Measurements from ENCODE around the gene SDCCAG8. TPM values are rescaled to one million over a fixed set of nuclear protein-coding genes. Genes with fewer than 3 reads are reported as not detected.
A peak's percentile ranks its signal among the peaks of the same experiment; 100 is the strongest.

SDCCAG8 gene
- total RNA-seq, 1 donor from 2014 or later = 110 TPM

DNA sequence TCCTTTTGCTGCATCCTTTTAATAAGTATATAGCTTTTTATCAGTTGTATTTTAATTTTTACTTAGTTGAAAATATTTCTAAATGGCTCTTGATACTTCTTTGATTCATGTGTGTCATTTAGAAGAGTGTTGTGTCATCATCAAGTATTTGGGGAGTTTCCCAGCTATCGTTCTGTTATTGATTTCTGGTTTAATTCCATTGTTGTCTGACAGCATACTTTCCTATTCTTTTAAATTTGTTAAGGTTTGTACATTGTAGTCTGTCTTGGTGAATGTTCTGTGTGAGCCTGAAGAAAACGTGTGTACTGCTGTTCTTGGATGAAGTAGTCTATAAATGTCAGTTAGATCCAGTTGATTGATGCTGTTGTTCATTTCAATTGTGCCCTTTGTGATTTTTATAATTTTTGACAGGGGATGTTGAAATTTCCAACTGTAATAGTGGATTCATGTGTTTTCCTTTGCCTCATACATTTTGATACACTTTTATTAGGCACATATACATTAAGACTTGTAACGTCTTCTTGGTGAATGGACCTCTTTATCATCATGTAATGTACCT is 24.8 kb downstream of the SDCCAG8 start:
- FAIRE-seq = no peak

GRCh38 chr1:243281672-243282071 is 25.8 kb downstream of the SDCCAG8 start:
- FAIRE-seq (no peak), DNase-seq (ENCODE audit: low spot score in 2 of 2) (no peak)

More for the DNA sequence above, 24.8 kb downstream of the SDCCAG8 start:
- DNase-seq (ENCODE audit: low spot score in 2 of 2) = no peak

GRCh38 chr1:243286409-243287122 is 30.7 kb downstream of the SDCCAG8 start:
- FAIRE-seq = no peak

DNA sequence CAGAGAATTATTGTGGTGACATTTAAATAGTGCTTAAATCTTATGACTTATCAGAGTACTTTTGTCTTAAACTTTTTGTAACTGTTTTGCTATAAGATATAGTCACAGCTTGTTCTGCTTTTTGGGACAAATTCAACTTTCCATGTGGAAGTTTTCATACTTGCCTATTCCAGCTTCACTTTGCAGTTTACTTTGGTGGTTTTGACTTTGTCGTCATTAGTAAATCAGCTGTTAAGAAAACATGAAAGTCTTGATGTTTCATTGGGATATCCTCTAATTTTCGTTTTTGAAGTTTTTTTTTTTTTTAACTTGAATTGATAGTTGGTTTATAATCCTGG is 31.3 kb downstream of the SDCCAG8 start:
- no peak for FAIRE-seq

More at GRCh38 chr1:243286409-243287122, 30.7 kb downstream of the SDCCAG8 start:
- DNase-seq (ENCODE audit: low spot score in 2 of 2) = no peak

DNA sequence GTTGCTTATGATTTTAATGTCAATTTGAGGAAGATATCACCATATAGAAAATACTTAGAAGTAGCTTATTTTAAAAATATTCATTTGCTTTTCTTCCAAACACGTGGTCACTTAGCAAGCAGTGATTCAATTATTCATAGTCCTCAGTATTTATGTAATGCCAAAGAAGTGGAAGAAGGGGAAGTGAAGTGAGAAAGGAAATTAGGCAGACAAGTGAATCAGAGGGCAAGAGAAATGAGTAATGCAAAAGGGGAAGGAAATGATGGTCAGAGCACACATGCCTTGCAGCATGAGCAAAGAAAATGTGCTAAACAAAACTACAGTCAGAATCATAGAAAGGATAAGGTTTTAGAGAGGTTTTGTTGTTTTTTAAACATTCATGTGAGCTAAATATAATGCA is 31.8 kb downstream of the SDCCAG8 start:
- DNase-seq (ENCODE audit: low spot score in 2 of 2) (no peak), FAIRE-seq (peak; percentile 10)

More for the DNA sequence above, 31.3 kb downstream of the SDCCAG8 start:
- no peak for DNase-seq (ENCODE audit: low spot score in 2 of 2)

- no peak for DNase-seq (ENCODE audit: low spot score in 2 of 2)
- FAIRE-seq = no peak
Measured at GRCh38 chr1:243288062-243288461, 32.2 kb downstream of the SDCCAG8 start.

DNA sequence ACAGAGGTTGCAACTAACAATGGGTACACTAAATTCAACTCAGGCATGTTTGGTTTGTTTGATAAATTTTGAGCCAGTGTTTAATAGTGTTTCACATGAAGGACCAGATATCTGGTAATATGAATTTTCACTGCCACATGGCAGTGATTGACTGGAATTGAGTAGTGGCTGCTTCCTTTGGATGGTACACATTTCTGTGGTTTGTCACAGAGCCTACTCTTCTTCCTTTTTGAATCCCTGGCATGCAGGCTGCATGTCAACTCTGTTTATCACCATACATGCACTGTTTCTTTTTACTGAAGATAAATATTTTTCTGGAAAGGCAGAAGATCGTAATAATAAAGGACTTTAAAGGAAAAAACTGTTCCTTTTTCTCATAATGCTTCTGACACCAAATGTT is 35.5 kb downstream of the SDCCAG8 start:
- no peak for DNase-seq (ENCODE audit: low spot score in 2 of 2)
- FAIRE-seq = no peak

DNA sequence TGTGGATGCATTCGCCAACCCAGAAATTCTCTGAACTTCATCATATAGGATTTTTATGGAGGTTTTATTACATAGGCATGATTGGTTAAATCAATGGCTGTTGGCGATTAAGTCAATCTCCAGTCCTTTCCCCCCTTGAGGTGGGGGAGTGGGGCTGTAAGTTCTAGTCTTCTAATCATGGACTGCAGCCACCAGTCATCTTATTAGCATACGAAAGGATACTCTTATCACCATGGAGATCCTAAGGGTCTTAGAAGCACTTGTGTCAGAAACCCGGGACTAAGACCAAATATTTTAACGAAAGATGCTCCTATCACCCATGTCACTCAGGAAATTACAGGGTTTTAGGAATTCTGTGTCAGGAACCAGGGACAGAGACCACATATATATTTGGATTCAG is 36.3 kb downstream of the SDCCAG8 start:
- FAIRE-seq (no peak), DNase-seq (ENCODE audit: low spot score in 2 of 2) (no peak)

DNA sequence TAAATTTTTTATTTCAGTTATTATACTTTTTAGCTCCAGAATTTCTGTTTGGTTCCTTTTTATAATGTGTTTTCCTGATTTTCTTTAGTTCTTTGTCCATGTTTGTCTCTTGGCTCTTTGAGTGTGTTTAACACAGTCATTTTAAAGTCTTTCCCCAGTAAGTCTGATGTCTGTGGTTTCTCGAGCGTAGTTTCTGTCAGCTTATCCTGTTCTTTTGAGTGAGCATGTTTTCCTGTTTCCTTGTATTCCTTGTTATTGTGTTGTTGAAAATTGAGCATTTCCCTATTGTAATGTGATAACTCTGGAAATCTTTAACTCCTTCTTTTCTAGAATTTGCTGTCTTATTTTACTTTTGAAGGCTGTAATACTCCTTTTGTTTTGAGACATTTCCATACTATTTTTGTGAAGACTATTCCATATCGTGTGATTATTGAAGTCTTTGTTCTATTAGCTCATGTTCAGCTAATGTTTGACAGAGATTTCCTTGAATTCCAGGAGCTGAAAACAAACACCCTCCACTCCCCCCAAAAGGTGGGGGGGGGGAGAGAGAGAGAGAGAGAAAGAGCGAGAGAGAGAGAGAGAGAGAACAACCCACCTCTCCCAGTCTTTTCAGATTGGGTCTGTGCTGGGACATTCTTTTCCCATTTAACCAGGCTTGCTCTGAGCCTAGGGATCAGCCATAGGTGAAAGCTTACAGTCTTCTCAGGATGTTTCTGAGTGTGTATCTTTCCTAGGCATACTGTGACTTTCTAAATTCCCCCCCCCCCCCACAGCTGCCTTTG is 38.3 kb downstream of the SDCCAG8 start:
- no peak for FAIRE-seq
- no peak for DNase-seq (ENCODE audit: low spot score in 2 of 2)

GRCh38 chr1:243294723-243295121 is 38.9 kb downstream of the SDCCAG8 start:
- FAIRE-seq (no peak), DNase-seq (ENCODE audit: low spot score in 2 of 2) (no peak)

DNA sequence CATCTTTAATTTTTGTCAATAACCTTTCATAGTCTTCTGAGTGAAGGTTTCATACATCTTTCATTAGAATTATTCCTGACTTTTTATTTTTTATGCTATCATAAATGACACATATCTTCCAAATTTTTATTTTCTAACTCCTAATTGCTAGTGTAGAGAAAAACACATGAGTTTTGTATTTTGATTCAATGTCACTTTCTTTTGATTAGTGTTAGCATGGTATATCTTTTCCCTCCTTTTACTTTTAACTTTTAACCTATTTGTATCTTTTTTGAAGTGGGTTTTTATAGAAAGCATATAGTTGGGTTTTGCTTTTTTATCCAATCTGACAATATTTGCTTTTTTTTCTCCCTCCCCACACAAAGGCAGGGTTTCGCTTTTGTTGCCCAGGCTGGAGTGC is 43.2 kb downstream of the SDCCAG8 start:
- DNase-seq (ENCODE audit: low spot score in 2 of 2) = no peak
- peak; percentile 21 for FAIRE-seq

GRCh38 chr1:243301059-243301458 is 45.2 kb downstream of the SDCCAG8 start:
- no peak for FAIRE-seq
- DNase-seq (ENCODE audit: low spot score in 2 of 2) = no peak

DNA sequence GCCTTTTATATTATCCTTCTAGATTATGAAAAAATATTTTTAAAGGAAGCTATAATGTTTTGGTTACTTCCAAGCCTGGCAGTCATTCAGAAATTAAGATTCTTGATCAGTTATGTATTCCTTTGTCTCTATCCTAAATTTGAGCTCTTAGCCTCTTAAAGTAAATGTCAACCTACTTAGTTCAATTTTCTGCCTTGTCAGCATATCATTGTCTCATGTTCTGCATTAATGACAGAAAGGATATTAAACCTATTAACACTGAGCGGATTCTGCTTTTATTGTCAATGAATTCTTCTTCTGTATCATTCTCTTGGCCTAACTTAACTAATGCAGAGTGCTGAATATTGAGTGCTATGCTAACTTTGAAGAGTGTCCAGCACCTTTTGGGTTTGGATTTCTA is 56.0 kb downstream of the SDCCAG8 start:
- DNase-seq (ENCODE audit: low spot score in 2 of 2) = no peak

DNA sequence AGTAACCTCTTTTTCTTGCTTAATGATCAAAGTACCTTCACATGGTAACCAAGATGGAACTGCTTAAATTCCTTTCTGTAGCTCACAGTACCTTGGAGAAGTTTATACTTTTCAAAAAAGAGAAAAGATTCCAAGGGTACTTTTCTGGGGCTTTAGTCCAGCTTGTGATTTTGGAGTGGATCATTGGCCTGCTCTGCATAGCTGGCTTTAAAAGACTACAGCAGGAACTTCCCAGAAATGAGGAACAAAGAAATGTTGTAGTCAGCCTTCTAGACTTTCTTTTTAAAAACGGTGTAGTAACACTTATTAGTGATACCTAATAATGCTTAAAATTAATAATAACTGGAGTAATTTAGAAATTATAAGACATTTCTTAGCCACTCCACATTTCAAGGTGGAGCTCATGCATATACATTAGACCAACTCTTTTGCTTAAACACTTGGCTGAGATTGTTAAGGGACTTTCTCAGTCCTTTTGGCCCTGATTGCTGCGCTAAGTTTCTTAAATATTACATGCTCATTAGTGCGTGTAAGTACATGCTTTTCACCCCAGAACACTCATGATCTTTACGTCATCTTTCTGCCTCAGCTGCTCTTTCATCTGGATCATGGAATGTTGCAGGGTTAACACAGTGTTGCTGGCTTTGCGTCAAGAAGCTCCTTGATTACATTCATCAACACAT is 57.3 kb downstream of the SDCCAG8 start:
- DNase-seq (ENCODE audit: low spot score in 2 of 2) (no peak), FAIRE-seq (no peak)

More for the DNA sequence above, 56.0 kb downstream of the SDCCAG8 start:
- FAIRE-seq = no peak

DNA sequence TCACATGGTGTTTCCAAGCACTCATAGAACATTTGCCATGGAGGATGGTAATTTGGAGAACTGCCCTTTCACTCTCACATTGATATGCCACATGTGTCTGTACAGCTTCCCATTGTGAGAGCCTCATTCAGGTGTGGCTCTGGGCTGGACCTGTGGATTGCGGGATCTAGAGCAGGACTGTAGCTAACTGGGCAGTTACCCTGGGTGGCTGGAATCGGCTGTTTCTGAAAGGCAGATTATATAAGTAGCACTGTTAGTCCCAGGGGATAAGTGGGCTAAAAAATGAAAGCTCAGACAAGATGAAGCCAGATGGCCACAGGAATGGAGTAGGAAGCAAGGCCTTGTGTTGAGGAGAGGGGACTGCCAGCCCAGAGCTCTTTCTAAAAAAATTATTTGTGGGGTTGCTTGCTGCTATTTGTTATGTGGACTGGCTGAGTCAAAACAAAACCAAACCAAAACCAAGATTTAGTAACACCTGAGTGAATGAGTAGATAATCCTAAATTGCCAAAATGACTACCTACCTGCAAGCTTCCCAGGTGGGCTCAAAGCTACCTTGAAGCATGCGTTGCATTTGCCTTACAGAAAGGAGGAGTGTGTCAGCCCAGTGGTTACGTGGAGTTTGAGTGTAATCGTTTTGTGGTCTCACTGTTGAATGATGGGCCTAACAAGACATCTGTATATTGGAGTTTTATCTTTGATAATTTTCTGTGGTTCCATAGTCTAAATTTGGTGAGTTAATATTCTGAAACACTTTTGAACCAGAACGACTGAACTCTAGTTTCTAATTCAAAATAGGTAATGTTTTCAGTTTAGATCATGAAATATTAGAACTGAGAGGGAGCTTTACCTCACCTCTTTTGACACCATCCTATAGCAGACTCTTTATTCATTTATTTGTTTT is 58.0 kb downstream of the SDCCAG8 start:
- FAIRE-seq (no peak), DNase-seq (ENCODE audit: low spot score in 2 of 2) (no peak)

DNA sequence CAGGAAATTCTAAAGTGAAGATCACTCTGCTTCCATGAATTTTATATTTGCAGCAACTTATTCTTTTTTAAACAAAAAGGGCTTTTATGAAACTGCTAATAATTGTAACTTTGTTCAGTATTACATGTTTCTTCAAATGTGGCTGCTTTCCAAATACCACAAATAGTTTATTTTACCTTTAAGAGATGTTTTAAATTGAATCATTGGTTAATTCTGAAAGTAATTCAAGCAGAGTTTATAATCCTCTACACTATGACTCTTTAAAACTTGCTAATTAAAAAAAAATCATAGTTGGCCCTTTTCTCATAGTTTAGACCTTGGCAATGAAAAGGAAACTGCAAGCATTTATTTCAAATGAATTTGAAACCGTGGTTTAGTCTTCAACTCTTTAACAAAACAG is 59.6 kb downstream of the SDCCAG8 start:
- FAIRE-seq = no peak

DNA sequence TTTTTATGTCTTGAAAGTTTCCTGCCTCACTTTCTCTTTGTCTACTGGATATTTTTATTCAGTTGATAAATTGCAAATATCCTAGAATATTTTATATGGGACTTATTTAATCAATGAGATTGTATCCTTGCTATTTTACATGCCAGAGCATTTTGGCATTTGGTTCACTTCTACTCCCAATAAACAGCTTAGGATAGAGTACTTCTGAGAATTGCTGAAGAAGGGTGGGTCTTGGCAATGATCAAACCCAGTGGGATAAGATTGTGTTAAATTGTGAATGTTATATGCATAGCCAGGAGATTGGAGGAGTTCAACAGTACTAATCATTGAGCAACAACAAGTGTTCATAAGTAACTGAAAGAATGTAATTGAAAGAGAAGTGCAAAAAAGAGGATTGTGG is 60.1 kb downstream of the SDCCAG8 start:
- no peak for DNase-seq (ENCODE audit: low spot score in 2 of 2)
- FAIRE-seq = no peak

More for the DNA sequence above, 59.6 kb downstream of the SDCCAG8 start:
- no peak for DNase-seq (ENCODE audit: low spot score in 2 of 2)

DNA sequence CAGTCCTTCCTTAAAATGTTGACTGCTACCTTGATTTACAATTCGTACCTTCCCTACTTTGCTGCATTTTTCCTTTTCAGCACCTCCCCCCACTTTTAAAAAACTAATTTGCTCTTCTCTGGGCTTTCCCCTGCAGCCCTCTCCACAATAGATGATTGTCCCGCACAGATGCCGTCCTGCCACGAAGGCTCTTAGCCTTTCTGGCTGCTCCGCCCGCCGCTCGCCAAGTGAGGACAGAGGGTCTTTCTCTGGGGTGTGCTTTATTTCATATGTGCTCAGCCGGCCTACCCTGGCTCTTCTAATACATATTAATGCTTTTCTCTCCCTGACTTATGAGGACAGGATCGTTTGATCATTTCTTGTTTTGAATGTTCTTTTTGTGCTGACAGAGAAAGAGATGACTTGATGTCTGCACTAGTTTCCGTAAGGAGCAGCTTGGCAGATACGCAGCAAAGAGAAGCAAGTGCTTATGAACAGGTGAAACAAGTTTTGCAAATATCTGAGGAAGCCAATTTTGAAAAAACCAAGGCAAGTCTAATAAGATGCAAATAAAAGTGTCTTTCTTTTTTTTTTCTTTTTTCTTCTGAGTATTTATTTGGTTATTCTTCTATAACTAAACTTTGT is 60.6 kb downstream of the SDCCAG8 start:
- FAIRE-seq (peak; percentile 6), DNase-seq (ENCODE audit: low spot score in 2 of 2) (peak; percentile 16 to 37)

GRCh38 chr1:243320224-243320623 is 64.4 kb downstream of the SDCCAG8 start:
- DNase-seq (ENCODE audit: low spot score in 2 of 2) = no peak
- FAIRE-seq = no peak

DNA sequence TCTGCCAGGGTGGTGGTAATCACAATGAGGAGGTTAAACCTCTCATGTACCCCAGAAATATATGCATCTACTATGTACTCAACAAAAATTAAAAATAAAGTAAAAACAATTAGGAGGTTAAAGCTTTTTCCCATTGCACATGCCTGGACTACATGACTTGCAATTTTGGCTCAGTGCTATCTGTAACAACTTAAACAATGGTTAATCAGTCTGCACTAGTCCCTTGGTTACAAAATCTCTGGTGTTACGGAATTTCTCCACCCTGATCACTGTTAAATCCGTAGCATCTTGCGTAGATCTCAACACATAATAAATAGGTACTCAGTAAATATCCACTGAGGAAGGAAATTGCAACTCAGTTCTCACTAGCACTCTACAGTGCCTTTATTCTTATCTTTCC is 66.5 kb downstream of the SDCCAG8 start:
- DNase-seq (ENCODE audit: low spot score in 2 of 2) = no peak
- no peak for FAIRE-seq

Data from frontal cortex (tissue), 4 donors.